ENCODE results near the gene ARPC1B. TPM values are rescaled to one million over a fixed set of nuclear protein-coding genes. Genes with fewer than 3 reads are reported as not detected.
A peak's percentile ranks its signal among the peaks of the same experiment; 100 is the strongest.
"Not testable (repeated sequence)": the region's sequence is repeated elsewhere in the genome, so short reads cannot be mapped to it uniquely, and the experiment has no call there.

Gene ARPC1B
- total RNA-seq, 1 donor from 2014 or later, result 175 TPM

- H3K4me3 ChIP-seq (ENCODE audit: insufficient read depth, low read depth, low read length), result peak within 1 kb of the TSS; percentile 94
- TF ChIP-seq CTCF (IDR thresholded peaks at IDR 0.05; ENCODE audit: insufficient read depth, low read depth, low read length) (no peak), EZH2 (IDR thresholded peaks at IDR 0.05; ENCODE audit: insufficient read depth, low read length) (no peak)
- H3K4me2 ChIP-seq (ENCODE audit: low read length), result peak within 1 kb of the TSS; percentile 99
- Mint-ChIP-seq H3K36me3 (ENCODE audit: low read depth, unreplicated experiment) (peaks cover 4% of the 10 kb centered on the region), H3K4me3 (ENCODE audit: unreplicated experiment) (peak within 1 kb of the TSS; percentile 89), H3K9me3 (ENCODE audit: unreplicated experiment) (no peaks in the 10 kb centered on the region), H3K4me1 (ENCODE audit: low read depth, unreplicated experiment) (peaks cover 20% of the 10 kb centered on the region), H3K27me3 (ENCODE audit: low read depth, unreplicated experiment) (no peaks in the 10 kb centered on the region), H3K27ac (ENCODE audit: unreplicated experiment) (peak within 1 kb of the TSS; percentile 93)
- no peaks in the 10 kb centered on the region for H3K9me3 ChIP-seq (ENCODE audit: insufficient read depth, low read depth, low read length)
- H4K20me1 ChIP-seq (ENCODE audit: insufficient read depth, low read length), result peaks cover 41% of the 10 kb centered on the region
- peaks cover 24% of the 10 kb centered on the region for H3K4me1 ChIP-seq (ENCODE audit: insufficient read depth, low read length)
- H3K79me2 ChIP-seq (ENCODE audit: insufficient read depth, low read length), result peaks cover 57% of the 10 kb centered on the region
- peak within 1 kb of the TSS; percentile 98 for H2AFZ ChIP-seq (ENCODE audit: low read depth, low read length)
- peak; percentile 81 for DNase-seq (ENCODE audit: low read depth)
- peak within 1 kb of the TSS; percentile 96 for H3K9ac ChIP-seq (ENCODE audit: low read length)
- H3K27me3 ChIP-seq (ENCODE audit: insufficient read depth, low read length), result no peaks in the 10 kb centered on the region
- peaks cover 5% of the 10 kb centered on the region for H3K36me3 ChIP-seq (ENCODE audit: insufficient read depth, low read length)
- FAIRE-seq, result no peak
- peak within 1 kb of the TSS; percentile 82 for H3K27ac ChIP-seq (ENCODE audit: low read depth, low read length)
Measured at GRCh38 chr7:99325592-99326407, 48.7 kb upstream of the ARPC1B start, which contains the start of gene ARPC1A. Gene ARPC1A (plus strand): TSS chr7:99325898. CDS start chr7:99333354, 7,456 bp downstream.

GRCh38 chr7:99326408-99326782, 48.1 kb upstream of the ARPC1B start:
- H2AFZ ChIP-seq (ENCODE audit: low read depth, low read length), result peak overlapping the region; percentile 81
- H3K4me3 ChIP-seq (ENCODE audit: insufficient read depth, low read depth, low read length), result peak overlapping the region; percentile 94
- H3K36me3 ChIP-seq (ENCODE audit: insufficient read depth, low read length), result peaks cover 5% of the 10 kb centered on the region
- no peaks in the 10 kb centered on the region for H3K9me3 Mint-ChIP-seq (ENCODE audit: unreplicated experiment)
- FAIRE-seq (no peak), DNase-seq (ENCODE audit: low read depth) (no peak)
- peak overlapping the region; percentile 96 for H3K9ac ChIP-seq (ENCODE audit: low read length)
- H3K27me3 Mint-ChIP-seq (ENCODE audit: low read depth, unreplicated experiment), result no peaks in the 10 kb centered on the region
- peaks cover 29% of the 10 kb centered on the region for H3K4me1 ChIP-seq (ENCODE audit: insufficient read depth, low read length)
- H3K79me2 ChIP-seq (ENCODE audit: insufficient read depth, low read length), result peaks cover 63% of the 10 kb centered on the region
- peaks cover 47% of the 10 kb centered on the region for H4K20me1 ChIP-seq (ENCODE audit: insufficient read depth, low read length)
- H3K4me3 Mint-ChIP-seq (ENCODE audit: unreplicated experiment), result peak overlapping the region; percentile 89
- H3K4me2 ChIP-seq (ENCODE audit: low read length), result peak overlapping the region; percentile 99
- peak overlapping the region; percentile 93 for H3K27ac Mint-ChIP-seq (ENCODE audit: unreplicated experiment)
- H3K4me1 Mint-ChIP-seq (ENCODE audit: low read depth, unreplicated experiment), result peaks cover 22% of the 10 kb centered on the region
- H3K27ac ChIP-seq (ENCODE audit: low read depth, low read length), result peak overlapping the region; percentile 82
- TF ChIP-seq EZH2 (IDR thresholded peaks at IDR 0.05; ENCODE audit: insufficient read depth, low read length), result no peak
- no peak for TF ChIP-seq CTCF (IDR thresholded peaks at IDR 0.05; ENCODE audit: insufficient read depth, low read depth, low read length)
- no peaks in the 10 kb centered on the region for H3K27me3 ChIP-seq (ENCODE audit: insufficient read depth, low read length)
- peaks cover 4% of the 10 kb centered on the region for H3K36me3 Mint-ChIP-seq (ENCODE audit: low read depth, unreplicated experiment)
- no peaks in the 10 kb centered on the region for H3K9me3 ChIP-seq (ENCODE audit: insufficient read depth, low read depth, low read length)

DNA sequence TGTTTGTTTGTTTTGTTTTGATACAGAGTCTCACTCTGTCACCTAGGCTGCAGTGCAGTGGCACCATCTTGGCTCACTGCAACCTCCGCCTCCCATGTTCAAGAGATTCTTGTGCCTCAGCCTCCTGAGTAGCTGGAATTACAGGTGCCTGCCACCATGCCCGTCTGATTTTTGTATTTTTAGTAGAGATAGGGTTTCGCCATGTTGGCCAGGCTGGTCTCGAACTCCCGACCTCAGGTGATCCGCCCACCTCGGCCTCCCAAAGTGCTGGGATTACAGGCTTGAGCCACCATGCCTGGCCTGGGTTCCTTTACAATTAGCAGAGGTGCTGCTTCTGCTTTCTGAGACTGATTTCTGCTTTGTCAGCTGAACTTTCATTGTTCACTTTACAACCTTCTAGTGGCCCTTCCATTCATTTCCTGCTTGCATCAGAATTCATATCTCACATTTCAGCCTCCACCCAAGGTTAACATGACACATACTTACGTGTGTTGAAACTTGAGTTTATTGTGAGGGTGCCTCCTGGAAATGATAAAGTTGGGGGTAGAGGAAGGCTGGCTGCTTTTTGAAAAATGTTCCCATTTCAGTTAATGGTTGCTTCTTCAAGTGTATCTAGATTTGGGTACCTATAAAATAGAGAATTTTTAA, 44.1 kb upstream of the ARPC1B start:
- H3K27me3 ChIP-seq (ENCODE audit: insufficient read depth, low read length); FAIRE-seq; H3K27me3 Mint-ChIP-seq (ENCODE audit: low read depth, unreplicated experiment); H3K4me3 ChIP-seq (ENCODE audit: insufficient read depth, low read depth, low read length); H3K9me3 ChIP-seq (ENCODE audit: insufficient read depth, low read depth, low read length); H3K9me3 Mint-ChIP-seq (ENCODE audit: unreplicated experiment); H3K36me3 Mint-ChIP-seq (ENCODE audit: low read depth, unreplicated experiment); H2AFZ ChIP-seq (ENCODE audit: low read depth, low read length): not testable (repeated sequence)
- H3K27ac Mint-ChIP-seq (ENCODE audit: unreplicated experiment), result peak overlapping the region; percentile 76
- H3K4me1 Mint-ChIP-seq (ENCODE audit: low read depth, unreplicated experiment), result peaks cover 22% of the 10 kb centered on the region
- Histone ChIP-seq H3K4me1 (ENCODE audit: insufficient read depth, low read length) (peaks cover 29% of the 10 kb centered on the region), H3K79me2 (ENCODE audit: insufficient read depth, low read length) (peaks cover 96% of the 10 kb centered on the region), H3K36me3 (ENCODE audit: insufficient read depth, low read length) (peaks cover 20% of the 10 kb centered on the region), H3K9ac (ENCODE audit: low read length) (peak overlapping the region; percentile 55), H4K20me1 (ENCODE audit: insufficient read depth, low read length) (peaks cover 75% of the 10 kb centered on the region), H3K27ac (ENCODE audit: low read depth, low read length) (peak overlapping the region; percentile 61), H3K4me2 (ENCODE audit: low read length) (peak overlapping the region; percentile 63)
- peak overlapping the region; percentile 8 for H3K4me3 Mint-ChIP-seq (ENCODE audit: unreplicated experiment)
- DNase-seq (ENCODE audit: low read depth), result peak; percentile 86
